A549 (cell line): ENCODE results near the gene SPTLC3. TPM values are rescaled to one million over a fixed set of nuclear protein-coding genes. Genes with fewer than 3 reads are reported as not detected.

Source experiments
- ATAC-seq, 2 experiments: fragments of 200-7000 bp in 1 of 2; fragments of >200 bp in 1 of 2; cut with Nextera tagmentation in 1 of 2; cut with Tn5 transposase in 1 of 2; 3 replicates each; pipeline versions ENCODE4 v1.8.0 to v1.9.1; 2018 to 2020; ENCODE audit warnings: mild to moderate bottlenecking in 1 of 2, moderate library complexity in 1 of 2
- CTCF ChIA-PET: fragments of 300-600 bp; sonication (Branson Sonifier 250); formaldehyde crosslinking; extraction: SDS; loops from one replicate; lab custom pipeline; 2021; ENCODE audit warnings: antibody characterized with exemption, inconsistent platforms; lab: Yijun Ruan, JAX
- POLR2A ChIA-PET: fragments of 350-600 bp; formaldehyde crosslinking; extraction: SDS; loops from one replicate; lab custom pipeline; 2021; ENCODE audit warnings: antibody characterized with exemption, inconsistent platforms; lab: Yijun Ruan, JAX
- DNase-seq, 2 experiments: peaks; one replicate each; pipeline versions ENCODE4 v3.0.0 to v3.0.0-alpha.2; 2011 to 2016; ENCODE audit warnings: low read depth in 1 of 2, low spot score in 1 of 2
- FAIRE-seq: peaks from 2 replicates; lab custom pipeline; 2011; peaks lifted over from hg19 to GRCh38; lab: Jason Lieb, UNC
- H3K27ac ChIP-seq, 2 experiments: fragments of >200 bp; sonication (Bioruptor Twin); formaldehyde crosslinking; 3 replicates each; pipeline ENCODE4 v1.5.1; 2016 to 2017
- H3K4me1 ChIP-seq: fragments of >200 bp; sonication (Bioruptor Twin); formaldehyde crosslinking; 3 replicates; pipeline ENCODE4 v1.6.1; 2016
- H3K4me2 ChIP-seq: fragments of >200 bp; sonication (Bioruptor Twin); formaldehyde crosslinking; 3 replicates; pipeline ENCODE4 v1.6.1; 2016
- H3K4me3 ChIP-seq: fragments of >200 bp; sonication (Bioruptor Twin); formaldehyde crosslinking; 3 replicates; pipeline ENCODE4 v1.5.1; 2016
- H3K9me3 ChIP-seq: fragments of >200 bp; sonication (Bioruptor Twin); formaldehyde crosslinking; 3 replicates; pipeline ENCODE4 v1.6.1; 2016
- ATOH8 ChIP-seq: fragments of 250-450 bp; sonication (Bioruptor Pico); IDR thresholded peaks from 2 replicates; pipeline ENCODE4 v1.5.0; 2020; ENCODE audit warnings: low read depth, mild to moderate bottlenecking, moderate library complexity
- CBX2 ChIP-seq: fragments of 200-600 bp; sonication (generic); IDR thresholded peaks from 2 replicates; pipeline ENCODE4 v1.6.1; 2016; ENCODE audit warnings: low read depth, mild to moderate bottlenecking, borderline replicate concordance
- CEBPB ChIP-seq, 2 experiments: fragments of >200 bp in 1 of 2; sonication (Bioruptor Twin) in 1 of 2; formaldehyde crosslinking in 1 of 2; IDR thresholded peaks; 2 replicates each; pipeline ENCODE4 v1.6.1; 2012 to 2016
- CHD2 ChIP-seq: fragments of 150-350 bp; IDR thresholded peaks from 2 replicates; pipeline ENCODE4 v1.6.1; 2014; ENCODE audit warnings: low read length; ENCODE audit not compliant: partially characterized antibody
- CTCF ChIP-seq: fragments of >200 bp; sonication (Bioruptor Twin); formaldehyde crosslinking; IDR thresholded peaks from 3 replicates; pipeline ENCODE4 v1.5.1; 2016
- EHF ChIP-seq: fragments of 250-450 bp; sonication (Bioruptor Pico); IDR thresholded peaks from 2 replicates; pipeline ENCODE4 v1.5.0; 2020; ENCODE audit warnings: mild to moderate bottlenecking
- EHMT2 ChIP-seq: fragments of 200-600 bp; sonication (generic); IDR thresholded peaks from 2 replicates; pipeline ENCODE4 v1.6.1; 2016; ENCODE audit warnings: antibody characterized with exemption, low read depth, mild to moderate bottlenecking, moderate library complexity
- ELK1 ChIP-seq: fragments of 150-350 bp; IDR thresholded peaks from 2 replicates; pipeline ENCODE4 v1.6.1; 2014; ENCODE audit warnings: low read depth, mild to moderate bottlenecking, low read length
- EP300 ChIP-seq, 2 experiments: fragments of >200 bp; sonication (Bioruptor Twin); formaldehyde crosslinking; IDR thresholded peaks; 2 replicates in 1 of 2; 3 replicates in 1 of 2; pipeline ENCODE4 v1.6.1; 2016 to 2017
- GATA3 ChIP-seq: IDR thresholded peaks from 2 replicates; pipeline ENCODE4 v1.6.1; 2012; ENCODE audit warnings: borderline replicate concordance
- HEYL ChIP-seq: fragments of 250-450 bp; sonication (Bioruptor Pico); IDR thresholded peaks from 2 replicates; pipeline ENCODE4 v1.8.0; 2021; ENCODE audit warnings: mild to moderate bottlenecking, moderate library complexity
- HOXB13 ChIP-seq: fragments of 250-450 bp; sonication (Bioruptor Pico); IDR thresholded peaks from 2 replicates; pipeline ENCODE4 v1.5.0; 2020; ENCODE audit warnings: low read depth, mild to moderate bottlenecking, moderate library complexity
- HOXB5 ChIP-seq: fragments of 250-450 bp; sonication (Bioruptor Pico); IDR thresholded peaks from 2 replicates; pipeline ENCODE4 v1.5.0; 2020; ENCODE audit warnings: mild to moderate bottlenecking, moderate library complexity
- JUNB ChIP-seq: fragments of >200 bp; sonication (Bioruptor Twin); formaldehyde crosslinking; IDR thresholded peaks from 2 replicates; pipeline ENCODE4 v1.6.1; 2016
- KDM5A ChIP-seq: fragments of 200-600 bp; sonication (generic); IDR thresholded peaks from 2 replicates; pipeline ENCODE4 v1.6.1; 2016; ENCODE audit warnings: antibody characterized with exemption, mild to moderate bottlenecking
- MAFK ChIP-seq: fragments of 450-650 bp; IDR thresholded peaks from 2 replicates; pipeline ENCODE4 v1.6.1; 2014; ENCODE audit not compliant: partially characterized antibody
- MAX ChIP-seq: IDR thresholded peaks from 2 replicates; pipeline ENCODE4 v1.6.1; 2012
- MYC ChIP-seq: IDR thresholded peaks from 2 replicates; pipeline ENCODE4 v1.6.1; 2012; ENCODE audit warnings: mild to moderate bottlenecking, inconsistent platforms, low read length, improper control_type of control experiment, borderline replicate concordance
- NFE2L2 ChIP-seq: fragments of 150-350 bp; conservative IDR thresholded peaks from 2 replicates; pipeline ENCODE4 v1.6.1; 2014; ENCODE audit warnings: low read length
- NPAS2 ChIP-seq: fragments of 250-450 bp; sonication (Bioruptor Pico); IDR thresholded peaks from 2 replicates; pipeline ENCODE4 v1.8.0; 2022; ENCODE audit warnings: mild to moderate bottlenecking, moderate library complexity, borderline replicate concordance
- NR3C1 ChIP-seq: fragments of >200 bp; sonication (Bioruptor Twin); formaldehyde crosslinking; IDR thresholded peaks from 3 replicates; pipeline ENCODE4 v1.6.1; 2017
- PHF8 ChIP-seq: fragments of 200-600 bp; sonication (generic); IDR thresholded peaks from 2 replicates; pipeline ENCODE4 v1.6.1; 2016; ENCODE audit warnings: low read depth, mild to moderate bottlenecking, antibody characterized with exemption, moderate library complexity, borderline replicate concordance
- POLR2A ChIP-seq: IDR thresholded peaks from 2 replicates; pipeline ENCODE4 v1.6.1; 2012; ENCODE audit warnings: mild to moderate bottlenecking, low read length
- RCOR1 ChIP-seq: fragments of 150-350 bp; IDR thresholded peaks from 2 replicates; pipeline ENCODE4 v1.6.1; 2014; ENCODE audit warnings: antibody characterized with exemption, low read length, low read depth
- RFX5 ChIP-seq: fragments of 450-650 bp; IDR thresholded peaks from 2 replicates; pipeline ENCODE4 v1.7.1; 2014; ENCODE audit warnings: antibody characterized with exemption, mild to moderate bottlenecking, moderate library complexity
- SREBF2 ChIP-seq: fragments of 450-650 bp; IDR thresholded peaks from 2 replicates; pipeline ENCODE4 v1.6.1; 2014; ENCODE audit warnings: mild to moderate bottlenecking, moderate library complexity
- TP53 ChIP-seq: fragments of 250-450 bp; sonication (Bioruptor Pico); IDR thresholded peaks from 2 replicates; pipeline ENCODE4 v1.5.0; 2021; ENCODE audit warnings: mild to moderate bottlenecking, moderate library complexity
- WGBS: methylation state at CpG from one replicate; pipeline ENCODE4 v1.1.6; 2017; ENCODE audit errors: missing lambda C conversion rate; 5-methylcytosine and 5-hydroxymethylcytosine counted together
- polyA plus RNA-seq, 4 experiments: library from polyadenylated mRNA; depleted of rRNA in 3 of 4; stranded (reverse); fragments of >200 nt; fragmentation: RNase III in 1 of 4; extraction: RNeasy Plus Mini Kit Qiagen cat#74134 plus additional on column Dnase treatment in 1 of 4; gene quantifications; 2 replicates in 3 of 4; 3 replicates in 1 of 4; pipeline ENCODE4 v1.2.3, GENCODE V29; 2011 to 2017

Gene SPTLC3
- polyA plus RNA-seq, 2 of the 4 experiments (the other 2 are of a cell fraction): 0.10 to 0.57 TPM

- DNase-seq (no peak), ATAC-seq (no peak), FAIRE-seq (no peak)
- Histone ChIP-seq H3K4me2 (no peak overlapping the region), H3K4me3 (no peak overlapping the region), H3K27ac (no peak overlapping the region), H3K9me3 (no peaks in the 10 kb centered on the region), H3K4me1 (no peaks in the 10 kb centered on the region)
- WGBS: 53% methylated on average over 2 of the region's 2 CpGs
- CTCF ChIA-PET: interaction anchor here (0.9 to 2.6 kb wide), 5 partner anchors 14 to 562 kb away, joined by 3 to 10 read pairs (median 5); no protein-coding TSS in a partner anchor
- TF ChIP-seq CEBPB (IDR thresholded peaks at IDR 0.05): peak; percentile 94 to 97
- no peak for TF ChIP-seq RCOR1
- TF ChIP-seq NPAS2: no peak
- TF ChIP-seq, all 56 proteins: peak for 1
- POLR2A ChIA-PET: no interaction called here
These were observed 24.6 kb upstream of the SPTLC3 start for GRCh38 chr20:12984069-12984765.

- FAIRE-seq (no peak), ATAC-seq (no peak), DNase-seq (no peak)
- H3K27ac ChIP-seq: no peak overlapping the region
- ChIA-PET POLR2A (no interaction called here), CTCF (interaction anchor here (2.6 kb wide), 1 partner anchor 15 kb away, joined by 10 read pairs; no protein-coding TSS in a partner anchor)
- no peak overlapping the region for H3K4me3 ChIP-seq
- no peaks in the 10 kb centered on the region for H3K4me1 ChIP-seq
- no peaks in the 10 kb centered on the region for H3K9me3 ChIP-seq
- 21% methylated on average over 2 of the region's 2 CpGs for WGBS
- no peak overlapping the region for H3K4me2 ChIP-seq
- TF ChIP-seq JUNB (no peak), MYC (no peak), GATA3 (no peak), ELK1 (no peak), HOXB5 (no peak), KDM5A (no peak), TP53 (CRISPR knock-in tag) (no peak), POLR2A (no peak), HOXB13 (no peak), EP300 (IDR thresholded peaks at IDR 0.05) (no peak), CEBPB (IDR thresholded peaks at IDR 0.05) (no peak), CTCF (no peak)
These were observed 23.9 kb upstream of the SPTLC3 start for GRCh38 chr20:12984863-12985262.

- ChIA-PET POLR2A (no interaction called here), CTCF (interaction anchor here (0.9 to 2.6 kb wide), 5 partner anchors 10 to 62 kb away, joined by 3 to 10 read pairs (median 3); no protein-coding TSS in a partner anchor)
- no peak for TF ChIP-seq HOXB5
- TF ChIP-seq HEYL: no peak
- TF ChIP-seq ATOH8 (CRISPR knock-in tag): no peak
- TF ChIP-seq MAFK: no peak
- no peak for TF ChIP-seq CHD2
- TF ChIP-seq GATA3: no peak
- no peak for TF ChIP-seq PHF8
- no peak for TF ChIP-seq SREBF2
- no peak for TF ChIP-seq MAX
- no peak for TF ChIP-seq NFE2L2
- TF ChIP-seq RFX5: no peak
- no peak for TF ChIP-seq POLR2A
- no peak for TF ChIP-seq EHF (CRISPR knock-in tag)
- TF ChIP-seq TP53 (CRISPR knock-in tag): no peak
- TF ChIP-seq CTCF: no peak
- no peak for TF ChIP-seq EHMT2
- no peak for TF ChIP-seq CBX2
- TF ChIP-seq NR3C1: no peak
- no peak for TF ChIP-seq CEBPB (IDR thresholded peaks at IDR 0.05)
- FAIRE-seq: peak; percentile 59
- Histone ChIP-seq H3K4me1 (no peaks in the 10 kb centered on the region), H3K4me2 (no peak overlapping the region), H3K27ac (no peak overlapping the region), H3K9me3 (no peaks in the 10 kb centered on the region), H3K4me3 (no peak overlapping the region)
- no peak for ATAC-seq
- WGBS: 19% methylated on average over 3 of the region's 3 CpGs
- DNase-seq: no peak
These were observed 21.5 kb upstream of the SPTLC3 start for GRCh38 chr20:12987261-12987660.
